Choroid plexus epithelial cell (primary cell): ENCODE results near the gene ZFP1.
"Not testable (repeated sequence)": the region's sequence is repeated elsewhere in the genome, so short reads cannot be mapped to it uniquely, and the experiment has no call there.

Experiments used
- DNase-seq: peaks from one replicate; pipeline ENCODE4 v3.0.0-alpha.2; 2010; ENCODE audit warnings: low read depth
- H3K4me3 ChIP-seq: 2 replicates; pipeline ENCODE4 v1.5.1; 2011; ENCODE audit warnings: low read depth, mild to moderate bottlenecking, control low read depth, low read length, moderate library complexity
- TF ChIP-seq, protein P1 (sequence below): conservative IDR thresholded peaks from 2 replicates; pipeline ENCODE4 v1.5.1; 2011; ENCODE audit warnings: low read depth, mild to moderate bottlenecking, control low read depth, inconsistent platforms, low read length, moderate library complexity

The ZFP1 gene

DNA sequence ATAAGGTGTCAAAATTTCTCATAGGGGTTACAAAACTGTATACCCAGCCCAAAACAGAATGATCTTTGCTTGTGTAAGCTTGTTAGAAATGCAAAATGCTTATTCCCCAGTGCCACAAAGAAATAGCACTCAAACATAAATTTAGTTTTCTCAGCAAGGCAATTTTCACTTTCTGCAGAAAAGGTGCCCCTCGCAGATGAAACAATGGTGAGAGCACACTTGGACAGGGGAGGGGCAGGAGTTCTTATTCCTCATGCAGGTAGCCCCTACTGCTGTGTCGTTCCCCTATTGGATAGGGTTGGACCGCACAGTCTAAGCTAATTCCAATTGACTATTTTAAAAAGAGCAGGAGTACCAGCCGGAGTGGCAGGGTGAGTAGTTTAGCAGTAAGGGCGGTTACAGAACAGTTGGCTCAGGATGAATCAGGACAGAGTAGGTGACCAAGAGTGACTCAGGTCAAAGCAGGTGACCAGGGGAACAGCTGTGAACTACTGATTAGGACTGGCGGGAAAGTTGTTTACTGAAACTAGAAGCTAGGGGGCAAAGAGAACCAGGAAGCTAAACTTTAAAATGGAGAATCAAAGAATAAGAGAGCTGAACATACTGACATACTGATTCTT is 26.3 kb upstream of the ZFP1 start:
- TF ChIP-seq, protein P1, sequence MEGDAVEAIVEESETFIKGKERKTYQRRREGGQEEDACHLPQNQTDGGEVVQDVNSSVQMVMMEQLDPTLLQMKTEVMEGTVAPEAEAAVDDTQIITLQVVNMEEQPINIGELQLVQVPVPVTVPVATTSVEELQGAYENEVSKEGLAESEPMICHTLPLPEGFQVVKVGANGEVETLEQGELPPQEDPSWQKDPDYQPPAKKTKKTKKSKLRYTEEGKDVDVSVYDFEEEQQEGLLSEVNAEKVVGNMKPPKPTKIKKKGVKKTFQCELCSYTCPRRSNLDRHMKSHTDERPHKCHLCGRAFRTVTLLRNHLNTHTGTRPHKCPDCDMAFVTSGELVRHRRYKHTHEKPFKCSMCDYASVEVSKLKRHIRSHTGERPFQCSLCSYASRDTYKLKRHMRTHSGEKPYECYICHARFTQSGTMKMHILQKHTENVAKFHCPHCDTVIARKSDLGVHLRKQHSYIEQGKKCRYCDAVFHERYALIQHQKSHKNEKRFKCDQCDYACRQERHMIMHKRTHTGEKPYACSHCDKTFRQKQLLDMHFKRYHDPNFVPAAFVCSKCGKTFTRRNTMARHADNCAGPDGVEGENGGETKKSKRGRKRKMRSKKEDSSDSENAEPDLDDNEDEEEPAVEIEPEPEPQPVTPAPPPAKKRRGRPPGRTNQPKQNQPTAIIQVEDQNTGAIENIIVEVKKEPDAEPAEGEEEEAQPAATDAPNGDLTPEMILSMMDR = no peak

DNA sequence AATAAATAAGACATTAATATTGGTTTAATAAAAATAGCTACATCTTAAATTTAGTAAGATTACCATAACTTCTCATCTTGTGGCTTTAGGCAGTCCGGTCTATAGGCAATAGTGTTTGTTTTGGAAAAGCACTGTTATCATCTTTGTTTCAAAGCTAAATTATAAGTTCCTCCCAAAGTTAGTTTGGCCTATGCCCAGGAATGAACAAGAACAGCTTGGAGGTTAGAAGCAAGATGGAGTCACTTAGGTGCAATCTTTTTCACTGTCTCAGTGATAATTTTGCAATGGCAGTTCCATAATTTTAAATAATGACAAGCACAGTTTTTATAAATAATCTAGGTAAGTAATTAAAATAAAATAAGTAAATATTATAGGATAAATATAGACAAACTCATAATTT is 25.7 kb upstream of the ZFP1 start:
- no peak for DNase-seq
- TF ChIP-seq, protein P1 = no peak
- no peak overlapping the region for H3K4me3 ChIP-seq

More for the DNA sequence above, 26.3 kb upstream of the ZFP1 start:
- no peak for DNase-seq
- no peak overlapping the region for H3K4me3 ChIP-seq

DNA sequence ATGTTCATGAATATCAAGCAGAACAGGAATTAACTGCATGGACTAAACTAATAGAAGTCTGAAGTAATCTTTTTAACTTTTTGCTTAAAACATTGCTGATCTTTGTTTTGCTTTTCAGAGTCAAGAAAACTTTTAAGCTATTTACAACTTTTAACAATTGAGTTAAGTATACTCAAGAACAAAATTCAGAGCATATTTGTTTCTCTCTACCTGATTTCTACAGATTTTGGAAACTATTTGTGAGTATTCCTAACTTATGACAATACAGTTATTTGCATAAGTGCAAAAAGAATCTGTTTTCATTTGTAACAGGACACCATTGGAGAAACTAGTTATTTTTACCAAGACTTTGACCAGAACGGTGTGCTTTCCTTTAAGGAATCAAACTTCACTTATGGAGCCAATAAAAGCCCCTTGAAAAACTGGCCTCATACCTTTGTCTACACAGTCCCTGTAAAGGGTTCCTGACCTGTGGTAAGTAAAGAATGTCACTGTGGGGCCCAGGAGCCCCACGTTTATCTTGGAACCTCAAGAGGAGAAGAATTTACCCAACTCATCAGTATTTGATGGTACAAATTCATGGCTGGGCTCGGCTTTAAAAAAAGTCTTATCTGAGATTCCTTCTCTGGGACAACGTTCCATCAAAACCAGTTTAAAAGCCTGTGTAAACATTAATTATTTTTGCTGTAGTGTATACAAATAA is 20.5 kb upstream of the ZFP1 start:
- no peak for DNase-seq
- H3K4me3 ChIP-seq = no peak overlapping the region
- TF ChIP-seq, protein P1 = no peak

DNA sequence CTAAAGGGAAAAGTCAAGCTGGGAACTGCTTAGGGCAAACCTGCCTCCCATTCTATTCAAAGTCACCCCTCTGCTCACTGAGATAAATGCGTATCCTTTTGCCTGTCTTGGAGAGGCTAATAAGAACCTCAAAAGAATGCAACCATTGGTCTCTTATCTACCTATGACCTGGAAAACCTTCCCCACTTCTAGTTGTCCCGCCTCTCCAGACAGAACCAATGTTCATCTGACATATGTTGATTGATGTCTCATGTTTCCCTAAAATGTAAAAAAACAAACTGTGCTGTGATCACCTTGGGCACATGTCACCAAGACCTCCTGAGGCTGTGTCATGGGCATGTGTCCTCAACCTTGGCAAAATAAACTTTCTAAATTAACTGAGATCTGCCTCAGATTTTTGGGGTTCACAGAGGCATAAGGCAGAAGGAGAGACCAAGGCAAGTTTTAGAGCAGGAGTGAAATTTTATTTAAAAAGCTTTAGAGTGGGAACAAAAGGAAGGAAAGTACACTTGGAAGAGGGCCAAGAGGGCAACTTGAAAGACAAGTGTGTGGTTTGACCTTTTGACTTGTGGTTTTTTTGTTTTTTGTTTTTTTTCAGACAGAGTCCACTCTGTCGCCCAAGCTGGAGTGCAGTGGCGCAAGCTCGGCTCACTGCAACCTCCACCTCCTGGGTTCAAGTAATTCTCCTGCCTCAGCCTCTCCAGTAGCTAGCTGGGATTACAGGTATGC is 18.7 kb upstream of the ZFP1 start:
- H3K4me3 ChIP-seq = not testable (repeated sequence)
- peak; percentile 50 for DNase-seq

DNA sequence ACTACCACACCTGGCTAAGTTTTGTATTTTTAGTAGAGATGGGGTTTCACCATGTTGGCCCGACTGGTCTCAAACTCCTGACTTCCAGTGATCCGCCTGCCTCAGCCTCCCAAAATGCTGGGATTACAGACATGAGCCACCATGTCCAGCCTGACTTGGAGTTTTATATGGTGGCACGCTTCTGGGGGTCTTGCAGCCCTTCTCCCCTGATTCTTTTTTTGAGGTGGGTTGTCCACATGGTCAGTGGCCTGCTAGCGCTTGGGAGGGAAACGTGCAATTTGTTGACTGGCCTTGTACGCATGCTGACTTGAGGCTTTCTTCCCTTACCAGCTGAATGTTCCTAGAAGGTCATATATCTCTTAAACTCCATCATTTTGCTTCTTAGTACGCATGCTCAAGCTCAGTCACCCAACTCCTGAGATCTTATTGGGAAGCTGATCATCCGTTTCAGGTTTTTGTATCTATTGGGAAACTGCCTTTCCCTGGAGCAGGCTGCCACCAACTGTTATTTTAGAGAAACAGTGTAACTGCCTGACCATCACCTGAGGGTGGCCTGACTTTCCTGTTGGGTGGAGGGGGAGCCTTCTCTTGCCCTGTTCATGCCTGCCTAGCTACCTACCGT is 18.1 kb upstream of the ZFP1 start:
- no peak for DNase-seq
- no peak overlapping the region for H3K4me3 ChIP-seq
- TF ChIP-seq, protein P1 = peak; percentile 21

DNA sequence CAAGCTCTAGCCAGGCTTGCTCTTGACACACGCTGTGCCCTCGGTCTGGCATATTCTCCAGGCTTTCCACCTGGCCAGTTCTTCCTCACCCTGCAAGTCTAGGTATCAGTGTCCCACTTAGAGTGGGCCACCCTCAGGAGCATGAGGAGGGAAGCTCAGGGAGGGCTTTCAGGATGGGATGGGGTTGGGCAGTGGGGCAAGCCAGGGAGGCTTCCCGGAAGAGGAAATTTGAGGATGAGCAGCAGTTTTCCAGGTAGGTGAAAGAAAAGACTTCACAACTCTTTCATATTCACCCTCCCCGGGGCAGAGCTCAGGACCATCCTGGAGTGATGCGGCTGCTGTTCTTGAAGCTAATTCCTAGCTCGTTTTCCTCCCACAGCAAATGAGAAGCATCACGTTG is 17.2 kb upstream of the ZFP1 start:
- H3K4me3 ChIP-seq = no peak overlapping the region
- TF ChIP-seq, protein P1 = no peak
- no peak for DNase-seq

DNA sequence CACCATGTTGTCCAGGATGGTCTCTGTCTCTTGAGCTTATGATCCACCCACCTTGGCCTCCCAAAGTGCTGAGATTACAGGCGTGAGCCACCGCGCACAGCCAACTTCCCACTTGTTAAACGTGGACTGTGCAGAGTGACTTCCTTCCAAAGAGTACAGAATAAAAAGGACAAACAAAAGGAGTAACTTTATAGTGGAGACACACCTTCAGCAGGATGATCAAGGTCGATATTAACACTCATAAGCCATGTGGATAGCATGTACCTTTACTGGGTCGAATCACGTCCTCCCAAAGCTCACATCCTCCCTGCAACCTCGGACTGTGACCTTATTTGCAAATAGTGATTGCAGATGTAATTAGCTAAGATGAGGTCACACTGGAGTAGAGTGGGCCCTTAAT is 10.1 kb upstream of the ZFP1 start:
- TF ChIP-seq, protein P1 = no peak
- no peak for DNase-seq
- no peak overlapping the region for H3K4me3 ChIP-seq
